ENCODE results near the gene HRAS. TPM values are rescaled to one million over a fixed set of nuclear protein-coding genes. Genes with fewer than 3 reads are reported as not detected.

HRAS gene
- total RNA-seq, 1 donor from 2014 or later = 83.7 TPM

DNA sequence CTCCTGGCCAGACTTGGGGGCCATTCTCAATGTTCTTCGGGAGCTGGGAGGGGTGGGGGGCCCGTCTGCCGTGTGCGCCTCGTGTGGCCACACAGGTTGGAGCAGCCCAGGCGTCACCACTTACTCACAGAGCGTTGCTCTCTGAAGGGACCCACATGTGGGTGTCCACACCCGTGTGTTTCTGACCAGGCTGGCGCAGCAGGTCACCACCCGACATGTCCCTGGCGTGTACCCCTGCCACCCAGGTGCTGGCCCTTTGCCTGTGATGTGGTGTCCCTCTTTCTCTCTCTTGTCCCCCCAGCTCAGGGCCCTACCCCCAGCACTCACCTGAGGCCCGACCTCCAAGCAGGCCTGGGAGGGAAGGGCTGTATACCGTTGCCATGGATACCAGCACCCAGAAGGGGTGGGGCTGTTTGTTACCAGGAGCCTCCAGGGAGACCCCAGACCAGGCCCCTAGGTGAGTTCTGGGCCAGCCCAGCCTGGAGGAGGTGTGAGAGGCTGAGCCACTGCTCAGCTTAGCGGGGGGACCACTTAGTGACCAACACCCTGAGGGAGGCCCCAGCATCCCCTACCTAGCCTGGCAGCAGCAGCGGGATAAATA is 23.7 kb upstream of the HRAS start:
- TF ChIP-seq, protein P1, sequence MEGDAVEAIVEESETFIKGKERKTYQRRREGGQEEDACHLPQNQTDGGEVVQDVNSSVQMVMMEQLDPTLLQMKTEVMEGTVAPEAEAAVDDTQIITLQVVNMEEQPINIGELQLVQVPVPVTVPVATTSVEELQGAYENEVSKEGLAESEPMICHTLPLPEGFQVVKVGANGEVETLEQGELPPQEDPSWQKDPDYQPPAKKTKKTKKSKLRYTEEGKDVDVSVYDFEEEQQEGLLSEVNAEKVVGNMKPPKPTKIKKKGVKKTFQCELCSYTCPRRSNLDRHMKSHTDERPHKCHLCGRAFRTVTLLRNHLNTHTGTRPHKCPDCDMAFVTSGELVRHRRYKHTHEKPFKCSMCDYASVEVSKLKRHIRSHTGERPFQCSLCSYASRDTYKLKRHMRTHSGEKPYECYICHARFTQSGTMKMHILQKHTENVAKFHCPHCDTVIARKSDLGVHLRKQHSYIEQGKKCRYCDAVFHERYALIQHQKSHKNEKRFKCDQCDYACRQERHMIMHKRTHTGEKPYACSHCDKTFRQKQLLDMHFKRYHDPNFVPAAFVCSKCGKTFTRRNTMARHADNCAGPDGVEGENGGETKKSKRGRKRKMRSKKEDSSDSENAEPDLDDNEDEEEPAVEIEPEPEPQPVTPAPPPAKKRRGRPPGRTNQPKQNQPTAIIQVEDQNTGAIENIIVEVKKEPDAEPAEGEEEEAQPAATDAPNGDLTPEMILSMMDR (IDR thresholded peaks at IDR 0.05; ENCODE audit: insufficient read depth, low read length, poor library complexity, severe bottlenecking) = no peak
- peaks cover 33% of the 10 kb centered on the region for H3K27me3 ChIP-seq (ENCODE audit: control insufficient read depth, insufficient read depth, low read length)
- no peak for DNase-seq (ENCODE audit: low read depth)

DNA sequence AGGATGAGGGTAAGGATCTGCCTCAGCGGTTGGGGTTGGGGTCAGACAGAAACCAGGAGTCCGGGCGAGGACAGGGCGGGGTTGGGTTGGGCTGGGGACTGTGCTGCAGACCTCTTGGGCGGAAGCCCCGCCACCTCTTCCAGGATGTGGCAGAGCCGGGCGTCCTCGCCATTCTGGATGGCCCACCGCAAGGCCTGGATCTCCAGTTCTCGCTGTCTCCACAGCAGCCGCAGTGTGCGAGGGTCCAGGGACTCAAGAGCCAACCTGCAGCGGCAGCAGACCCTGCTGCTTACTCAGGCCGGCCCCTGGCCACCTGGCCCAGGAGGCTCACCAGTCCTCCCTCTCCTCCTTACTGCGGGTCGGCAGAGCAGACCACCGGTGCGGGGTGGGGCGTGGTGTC is 23.1 kb upstream of the HRAS start:
- TF ChIP-seq, protein P1 (IDR thresholded peaks at IDR 0.05; ENCODE audit: insufficient read depth, low read length, poor library complexity, severe bottlenecking) = no peak
- DNase-seq (ENCODE audit: low read depth) = no peak
- Histone ChIP-seq H3K36me3 (ENCODE audit: control insufficient read depth, insufficient read depth, low read length) (no peaks in the 10 kb centered on the region), H3K4me3 (ENCODE audit: low read depth, low read length) (no peak overlapping the region), H3K27me3 (ENCODE audit: control insufficient read depth, insufficient read depth, low read length) (peaks cover 39% of the 10 kb centered on the region)

More for the DNA sequence above, 23.7 kb upstream of the HRAS start:
- Histone ChIP-seq H3K36me3 (ENCODE audit: control insufficient read depth, insufficient read depth, low read length) (peaks cover 2% of the 10 kb centered on the region), H3K4me3 (ENCODE audit: low read depth, low read length) (no peak overlapping the region)

DNA sequence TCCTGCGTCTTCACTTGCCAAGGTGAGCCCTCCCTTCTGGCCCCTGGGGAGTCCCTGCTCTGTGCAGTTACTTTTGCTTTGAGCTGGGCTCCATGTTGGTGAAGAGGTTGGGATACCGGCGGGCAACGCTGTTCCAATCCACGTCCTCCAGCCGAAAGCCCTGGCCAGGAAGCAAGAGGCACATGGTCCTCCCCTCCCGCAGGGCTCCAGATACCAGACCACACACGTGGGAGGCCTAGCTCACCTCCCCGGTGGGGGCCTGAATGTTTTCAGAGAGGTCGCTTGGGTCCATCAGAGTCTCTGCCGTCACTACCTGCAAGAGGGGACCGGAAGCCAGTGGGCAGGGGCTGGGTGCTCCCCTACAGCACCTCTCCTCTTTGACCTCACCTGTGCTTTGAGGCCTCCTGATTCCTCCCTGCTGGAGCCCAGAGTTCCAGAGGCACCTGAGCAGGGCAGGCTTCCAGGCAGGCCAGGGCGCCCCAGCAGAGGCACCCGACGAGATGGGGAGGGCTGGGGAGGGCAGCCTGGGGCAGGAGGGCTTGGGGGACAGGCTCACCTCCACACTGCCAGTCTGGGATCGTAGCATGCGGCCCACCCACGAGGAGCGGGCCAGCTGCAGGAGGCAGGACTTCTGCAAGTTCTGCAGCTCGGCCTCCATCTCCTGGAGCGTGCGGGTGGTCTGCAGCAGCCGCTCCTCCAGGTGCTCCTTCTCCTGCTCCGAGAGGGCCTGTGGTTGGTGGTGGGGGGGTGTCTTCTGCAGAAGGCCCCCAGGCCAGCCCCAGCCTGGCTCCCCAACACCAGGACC is 22.2 kb upstream of the HRAS start:
- Histone ChIP-seq H3K4me3 (ENCODE audit: low read depth, low read length) (no peak overlapping the region), H3K27me3 (ENCODE audit: control insufficient read depth, insufficient read depth, low read length) (peaks cover 40% of the 10 kb centered on the region), H3K36me3 (ENCODE audit: control insufficient read depth, insufficient read depth, low read length) (no peaks in the 10 kb centered on the region)
- TF ChIP-seq, protein P1 (IDR thresholded peaks at IDR 0.05; ENCODE audit: insufficient read depth, low read length, poor library complexity, severe bottlenecking) = no peak
- DNase-seq (ENCODE audit: low read depth) = no peak

DNA sequence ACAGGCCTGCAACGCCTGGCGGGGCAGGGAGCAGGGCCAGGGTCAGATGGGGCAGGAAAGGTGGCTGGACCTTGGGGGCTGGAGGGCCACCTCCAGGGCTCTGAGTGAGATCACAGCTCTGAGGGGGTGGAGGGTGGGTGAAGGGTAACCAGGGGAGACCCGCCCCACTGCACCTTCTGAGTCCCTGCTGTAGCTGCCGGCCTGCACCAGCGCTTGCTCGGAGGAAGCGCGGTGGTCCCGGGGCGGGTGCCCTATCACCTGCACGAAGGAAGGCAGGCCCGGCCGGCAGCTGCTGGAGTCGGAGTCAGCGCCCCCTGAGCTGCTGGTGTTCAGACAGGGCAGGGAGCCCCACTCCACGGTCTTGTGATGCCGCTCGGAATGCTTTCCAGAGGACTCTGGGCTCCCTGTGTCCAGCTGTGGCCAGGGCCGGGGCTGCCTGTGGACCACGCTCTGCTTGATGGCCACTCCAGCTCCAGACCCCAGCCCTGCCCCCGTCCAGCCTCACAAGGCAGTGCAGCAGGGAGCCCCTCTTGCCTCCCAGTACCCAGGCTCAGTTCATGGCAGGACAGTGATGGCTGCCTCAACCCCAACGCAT is 21.4 kb upstream of the HRAS start:
- Histone ChIP-seq H3K27me3 (ENCODE audit: control insufficient read depth, insufficient read depth, low read length) (peaks cover 40% of the 10 kb centered on the region), H3K4me3 (ENCODE audit: low read depth, low read length) (no peak overlapping the region), H3K36me3 (ENCODE audit: control insufficient read depth, insufficient read depth, low read length) (no peaks in the 10 kb centered on the region)
- TF ChIP-seq, protein P1 (IDR thresholded peaks at IDR 0.05; ENCODE audit: insufficient read depth, low read length, poor library complexity, severe bottlenecking) = no peak
- DNase-seq (ENCODE audit: low read depth) = no peak

DNA sequence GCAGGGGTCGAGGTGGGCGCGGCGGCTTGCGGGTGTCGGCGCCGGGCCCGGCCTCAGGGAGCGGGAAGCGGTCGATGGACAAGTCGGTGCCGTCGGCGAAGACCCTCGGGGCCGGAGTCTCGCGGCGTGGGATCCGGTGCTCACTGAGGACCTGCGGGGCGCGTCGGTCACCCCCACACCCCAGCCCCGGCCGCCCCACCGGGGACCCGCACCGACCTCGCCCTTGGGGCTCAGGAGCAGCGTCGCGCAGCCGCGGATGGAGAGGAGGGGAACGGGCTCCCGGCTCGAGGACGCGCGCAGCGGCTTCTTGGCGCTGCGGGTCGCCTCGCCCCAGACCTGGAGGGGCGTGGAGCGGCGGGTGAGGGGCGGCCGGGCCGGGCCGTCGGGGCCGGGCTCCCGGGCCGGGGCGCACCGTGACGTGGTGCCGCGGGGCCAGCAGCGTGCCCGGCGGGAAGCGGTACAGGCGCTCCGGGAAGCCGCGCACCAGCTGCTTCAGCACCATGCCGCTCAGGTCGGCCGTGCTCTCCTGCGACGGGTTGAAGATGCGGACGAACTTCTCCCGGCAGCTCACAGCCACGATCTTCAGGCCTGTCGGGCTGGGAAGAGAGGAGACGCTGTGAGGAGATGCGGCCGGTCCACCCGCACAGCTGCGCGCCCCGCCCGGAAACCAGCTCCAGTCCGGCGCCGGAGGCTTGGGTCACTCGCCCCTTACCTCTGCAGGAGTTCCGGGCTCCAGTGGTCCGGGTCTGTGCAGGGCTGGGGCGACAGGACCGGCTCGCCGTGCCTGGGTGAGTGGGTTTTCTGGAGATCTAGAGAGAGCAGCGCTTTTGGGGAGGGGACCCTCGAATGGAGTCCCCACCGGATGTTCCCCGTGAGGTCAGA is 20.6 kb upstream of the HRAS start:
- no peaks in the 10 kb centered on the region for H3K36me3 ChIP-seq (ENCODE audit: control insufficient read depth, insufficient read depth, low read length)
- TF ChIP-seq, protein P1 (IDR thresholded peaks at IDR 0.05; ENCODE audit: insufficient read depth, low read length, poor library complexity, severe bottlenecking) = no peak
- peaks cover 40% of the 10 kb centered on the region for H3K27me3 ChIP-seq (ENCODE audit: control insufficient read depth, insufficient read depth, low read length)
- H3K4me3 ChIP-seq (ENCODE audit: low read depth, low read length) = peak overlapping the region; percentile 37
- no peak for DNase-seq (ENCODE audit: low read depth)
